IPS DF 19.7 (cell line): Measurements from ENCODE around the gene XPA.
"Not testable (repeated sequence)": the region's sequence is repeated elsewhere in the genome, so short reads cannot be mapped to it uniquely, and the experiment has no call there.

Experiments used
- DNase-seq: peaks from one replicate; pipeline ENCODE4 v3.0.0-alpha.2; 2013; ENCODE audit warnings: low read depth, low spot score

Gene XPA

DNA sequence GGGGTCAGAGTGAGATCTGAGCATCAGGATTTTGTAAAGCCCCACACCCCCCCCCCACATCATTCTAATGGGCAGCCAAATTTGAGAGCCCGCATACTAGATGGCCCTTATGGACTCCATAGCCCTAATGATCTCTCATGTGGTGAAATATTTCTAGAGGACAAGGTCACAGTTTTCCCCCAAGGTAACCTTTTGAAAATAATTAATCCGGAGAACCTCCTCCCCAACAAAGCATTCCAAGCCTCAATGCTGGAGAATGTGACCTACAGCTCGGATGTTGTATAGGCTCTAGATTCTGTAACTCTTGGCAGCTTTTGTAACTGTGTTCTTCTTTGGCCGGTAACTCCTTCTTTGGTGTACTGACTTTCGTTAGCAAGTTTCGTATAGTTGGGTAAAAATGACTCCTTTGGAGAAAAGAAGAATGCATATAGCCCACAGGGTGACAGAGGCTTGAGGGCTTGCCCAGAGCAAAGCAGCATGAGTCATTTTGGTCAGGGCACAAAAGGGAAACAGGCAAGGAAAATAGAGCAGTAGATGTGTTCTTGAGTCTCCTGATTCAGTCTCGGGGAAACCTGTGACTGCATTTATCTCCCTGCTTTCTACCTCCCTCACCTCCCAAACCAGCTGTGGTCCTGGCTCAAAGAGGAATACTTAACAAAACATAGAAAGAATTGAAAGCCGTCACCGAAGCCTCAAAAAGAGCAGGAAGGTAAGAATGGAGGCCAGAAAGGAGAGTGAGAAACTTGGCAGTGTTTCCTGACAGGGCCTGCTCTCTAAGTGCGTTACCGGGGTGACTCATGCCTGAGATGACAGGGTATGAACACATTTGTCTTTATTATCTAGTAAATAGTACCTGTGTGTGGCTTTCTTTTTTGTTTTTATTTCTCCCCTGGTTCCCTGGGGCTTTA lies 6.6 kb upstream of the XPA start:
- DNase-seq, result no peak

DNA sequence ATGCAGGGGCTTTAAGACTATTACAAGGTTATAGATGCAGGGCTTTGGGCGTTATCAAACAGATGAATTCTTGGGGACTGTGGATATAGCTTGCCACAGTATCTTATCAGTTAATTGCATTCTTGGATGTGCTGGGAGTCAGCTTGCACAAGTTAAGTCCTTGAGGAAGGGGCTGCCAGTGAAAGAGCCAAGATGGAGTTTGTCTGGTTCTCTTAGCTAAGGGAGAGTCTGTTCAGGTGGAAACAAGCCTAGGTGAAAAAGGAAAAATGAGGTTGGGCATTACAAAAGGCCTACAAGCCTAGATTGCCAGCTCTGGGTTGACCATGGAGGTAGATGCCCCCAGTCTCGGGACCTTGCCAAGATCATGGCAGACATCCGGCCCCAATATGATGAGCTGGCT lies 2.7 kb upstream of the XPA start:
- not testable (repeated sequence) for DNase-seq

DNA sequence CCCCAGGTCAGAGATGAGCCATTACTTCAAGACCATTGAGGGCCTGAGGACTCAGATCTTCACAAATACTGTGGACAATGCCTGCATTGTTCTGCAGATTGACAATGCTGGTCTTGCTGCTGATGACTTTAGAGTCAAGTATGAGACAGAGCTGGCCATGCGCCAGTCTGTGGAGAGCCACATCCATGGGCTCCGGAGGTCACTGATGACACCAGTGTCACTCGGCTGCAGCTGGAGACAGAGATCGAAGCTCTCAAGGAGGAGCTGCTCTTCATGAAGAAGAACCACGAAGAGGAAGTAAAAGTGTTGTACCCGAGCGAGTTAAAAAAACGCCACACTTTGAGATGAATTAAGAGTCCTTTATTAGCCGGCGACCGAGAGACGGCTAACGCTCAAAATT lies 2.1 kb upstream of the XPA start:
- DNase-seq, result not testable (repeated sequence)

DNA sequence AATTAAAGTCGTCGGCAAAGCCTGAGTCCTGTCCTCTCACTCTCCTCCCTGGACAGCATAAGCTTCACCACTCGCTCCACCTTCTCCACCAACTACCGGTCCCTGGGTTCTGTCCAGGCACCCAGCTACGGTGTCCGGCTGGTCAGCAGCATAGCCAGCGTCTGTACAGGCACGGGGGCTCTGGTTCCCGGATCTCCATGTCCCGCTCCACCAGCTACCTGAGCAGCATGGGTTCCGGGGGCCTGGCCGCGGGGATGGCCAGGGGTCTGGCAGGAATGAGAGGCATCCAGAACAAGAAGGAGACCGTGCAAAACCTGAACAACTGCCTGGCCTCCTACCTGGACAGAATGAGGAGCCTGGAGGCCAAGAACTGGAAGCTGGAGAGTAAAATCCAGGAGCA lies 1.7 kb upstream of the XPA start:
- DNase-seq, result no peak

DNA sequence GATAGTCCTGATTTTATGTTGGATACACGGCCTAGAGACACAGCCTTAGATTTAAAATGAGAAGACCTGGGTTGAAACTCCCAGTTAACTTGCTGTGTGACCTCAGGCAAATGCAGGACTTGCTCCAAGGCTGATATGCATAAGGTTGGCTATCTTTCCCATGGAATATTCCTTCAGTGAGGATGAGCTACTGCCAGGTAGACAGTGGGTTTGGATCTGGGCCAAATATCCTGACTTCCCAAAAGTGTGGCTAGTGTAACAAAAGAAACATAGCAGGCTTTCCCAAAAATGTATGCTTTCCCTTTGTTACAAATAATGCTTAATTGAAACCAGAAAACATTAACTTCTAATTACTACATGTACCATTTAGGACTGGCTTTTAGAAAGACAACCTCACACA lies 697 bp upstream of the XPA start:
- DNase-seq, result no peak

DNA sequence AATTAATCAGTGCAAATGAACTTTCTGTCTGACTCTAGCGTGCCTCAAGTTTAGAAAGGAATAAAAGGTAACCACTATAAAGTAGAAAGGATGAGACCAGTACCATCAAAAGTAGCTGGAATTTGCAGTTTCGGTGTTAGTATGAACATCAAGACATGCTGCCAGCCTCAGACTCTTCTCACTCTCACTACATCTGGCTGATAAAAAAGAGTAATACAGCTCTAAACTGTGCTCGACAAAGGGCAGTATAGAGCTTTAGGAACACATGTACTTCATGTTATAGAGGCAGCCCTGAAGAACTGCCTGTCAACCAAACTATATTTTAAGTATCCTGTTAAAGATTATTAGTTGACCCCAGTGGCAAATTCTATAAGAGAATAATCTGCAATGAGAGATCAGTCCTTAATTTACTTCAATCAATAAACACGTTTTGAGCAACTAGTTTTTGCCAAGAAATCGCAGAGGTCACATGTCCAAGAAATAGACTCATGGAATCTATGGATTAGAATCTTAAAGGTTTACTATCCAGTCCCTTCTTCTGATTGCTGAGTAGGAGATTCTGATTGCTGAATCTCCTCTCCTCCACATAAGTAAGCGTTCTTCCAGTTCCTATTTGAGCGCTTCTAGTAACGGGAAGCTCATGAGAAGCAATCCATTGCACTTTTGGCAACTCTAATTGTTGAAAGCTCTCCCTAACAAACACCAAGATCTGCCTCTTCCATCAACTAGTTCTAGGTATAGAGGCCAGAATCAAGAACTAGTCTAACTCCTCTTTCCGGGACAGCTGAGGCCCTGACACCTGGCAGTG lies 941 bp downstream of the XPA start:
- no peak for DNase-seq

DNA sequence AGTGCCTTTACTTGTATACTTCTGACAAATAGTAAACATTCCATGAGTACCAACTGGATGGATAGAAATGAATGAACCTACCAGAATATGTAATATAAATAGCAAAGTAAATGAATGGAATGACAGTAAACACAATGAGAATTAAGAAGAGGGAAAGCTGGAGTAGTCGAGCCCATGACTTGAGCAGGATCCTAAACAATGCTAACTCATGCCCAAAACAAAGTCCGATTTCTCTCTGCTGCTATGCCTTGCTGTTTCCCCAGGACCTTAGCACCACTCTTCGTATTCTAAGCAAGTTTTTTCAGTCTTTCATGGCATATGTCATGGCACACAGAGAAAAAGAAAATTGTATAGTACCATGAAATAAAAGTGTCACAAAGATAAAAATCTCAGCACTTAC lies 1.8 kb downstream of the XPA start:
- DNase-seq, result no peak

DNA sequence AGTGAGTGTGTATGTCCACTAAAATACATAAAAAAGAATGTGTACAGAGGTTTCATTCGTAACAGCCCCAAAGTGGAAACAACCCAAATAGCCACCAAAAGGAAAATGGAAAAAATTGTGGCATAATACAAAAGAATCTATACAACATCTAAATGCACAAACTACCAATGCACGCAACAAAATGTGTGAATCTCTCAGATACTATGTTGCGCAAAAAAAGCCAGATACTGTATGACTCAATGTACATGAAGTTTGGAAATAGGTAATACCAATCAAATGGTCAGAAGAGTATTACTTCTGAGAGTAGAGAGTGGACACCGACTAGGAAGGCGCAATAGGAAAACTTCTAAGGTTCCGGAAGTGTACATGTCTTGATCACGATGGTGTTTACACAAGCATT lies 2.4 kb downstream of the XPA start:
- no peak for DNase-seq

DNA sequence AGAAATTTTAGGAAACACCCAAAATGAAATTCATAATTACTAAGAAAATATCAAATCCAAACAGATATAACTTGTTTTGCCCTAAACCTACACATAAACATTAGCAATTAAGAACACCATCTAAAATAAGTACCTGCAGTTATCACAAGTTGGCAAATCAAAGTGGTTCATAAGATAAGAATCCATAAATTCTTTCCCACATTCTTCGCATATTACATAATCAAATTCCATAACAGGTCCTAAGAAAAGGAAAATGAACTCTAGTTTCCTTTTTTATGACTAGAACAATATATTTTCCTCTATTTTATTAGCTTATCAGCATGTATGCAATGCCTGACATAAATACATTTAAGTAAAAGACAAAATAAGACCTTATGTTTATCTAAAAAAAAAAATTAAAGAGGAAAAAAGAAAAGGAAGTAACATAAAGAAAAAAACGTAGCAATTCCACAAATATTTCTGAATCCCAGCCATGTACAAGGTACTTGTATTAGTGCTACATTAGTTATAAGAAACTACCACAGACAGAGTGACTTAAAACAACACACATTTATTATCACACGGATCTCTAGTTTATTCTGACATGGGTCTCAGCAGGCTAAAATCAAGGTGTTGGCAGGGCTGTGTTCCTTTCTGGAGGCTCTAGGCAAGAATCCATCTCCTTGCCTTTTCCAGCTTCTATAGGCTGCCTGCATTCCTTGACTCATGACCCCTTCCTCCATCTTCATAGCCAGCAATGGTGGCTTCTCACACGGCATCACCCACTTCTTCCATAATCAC lies 7.5 kb downstream of the XPA start:
- DNase-seq, result no peak

DNA sequence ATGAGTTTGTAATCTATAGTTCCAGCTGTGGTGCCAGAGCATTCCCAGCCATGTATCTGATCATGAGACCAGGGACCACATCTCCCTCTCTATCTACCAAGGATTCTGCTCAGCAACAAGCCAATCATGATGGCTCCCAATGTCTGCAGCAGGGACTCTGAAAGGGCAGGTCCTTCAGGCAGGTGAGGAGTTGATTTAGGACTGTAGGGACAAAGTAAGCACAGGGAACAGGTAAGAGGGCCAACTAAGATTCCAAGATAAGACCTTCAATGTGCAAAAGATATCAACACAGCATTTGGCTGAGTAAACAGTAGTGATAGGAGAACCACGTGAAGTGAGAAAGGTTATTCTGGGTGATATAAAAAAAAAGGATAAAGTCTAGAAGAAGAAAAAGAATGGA lies 8.5 kb downstream of the XPA start:
- DNase-seq, result no peak

DNA sequence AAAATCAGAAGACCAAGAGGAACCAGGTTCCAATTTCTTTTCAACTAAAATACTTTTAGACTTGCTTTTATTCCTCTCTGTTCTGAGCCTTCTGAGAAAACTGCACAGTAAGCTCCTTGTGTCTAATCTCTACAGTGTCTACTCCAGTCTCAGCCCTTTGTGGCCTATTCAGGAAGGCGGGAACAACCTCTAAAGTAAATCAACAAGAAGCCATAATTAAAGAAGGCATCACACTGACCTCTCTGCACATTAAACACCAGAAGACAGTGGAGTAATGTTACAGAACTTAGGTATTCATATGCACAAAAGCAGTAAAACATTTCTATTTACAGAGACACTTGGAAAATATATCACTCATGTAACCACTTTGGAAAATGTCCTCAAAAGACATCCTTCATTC lies 14.9 kb downstream of the XPA start:
- no peak for DNase-seq

DNA sequence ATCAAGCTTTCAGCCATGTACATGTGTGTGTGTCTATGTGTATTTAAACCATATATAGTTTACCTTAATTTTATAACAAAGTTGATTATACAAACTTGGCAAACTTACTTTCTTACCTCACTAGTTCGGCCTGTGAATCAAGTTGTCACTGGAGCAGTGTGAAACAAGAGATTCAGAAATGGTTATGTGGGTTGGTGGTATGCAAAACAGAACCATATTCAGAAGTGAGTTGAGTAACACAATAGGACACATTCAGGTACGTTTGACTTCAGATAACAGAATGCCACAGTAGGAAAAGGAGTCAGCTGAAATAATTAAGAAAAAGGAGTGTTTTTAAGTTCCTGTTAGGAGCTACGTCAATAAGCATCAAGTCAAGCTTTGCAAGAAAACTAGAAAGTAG lies 21.5 kb downstream of the XPA start:
- no peak for DNase-seq

DNA sequence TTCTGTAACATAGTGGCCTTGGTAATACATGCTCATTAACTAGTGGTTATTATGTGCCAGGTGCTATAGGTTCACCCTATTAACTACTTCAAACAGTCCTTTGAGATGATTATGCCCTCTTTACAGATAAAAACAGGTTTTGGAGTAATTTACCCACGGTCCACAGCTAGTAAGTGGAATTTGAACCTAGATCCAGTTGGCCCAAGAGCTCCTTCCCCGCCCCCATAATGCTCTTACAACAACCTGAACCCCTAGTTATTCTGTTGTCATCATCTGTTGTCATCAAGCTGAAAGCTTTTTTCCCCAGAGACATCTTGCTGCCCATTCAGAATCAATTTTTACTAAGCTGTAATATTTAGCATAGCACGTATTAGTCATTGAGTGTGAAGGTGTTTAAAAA lies 23.2 kb downstream of the XPA start:
- no peak for DNase-seq

DNA sequence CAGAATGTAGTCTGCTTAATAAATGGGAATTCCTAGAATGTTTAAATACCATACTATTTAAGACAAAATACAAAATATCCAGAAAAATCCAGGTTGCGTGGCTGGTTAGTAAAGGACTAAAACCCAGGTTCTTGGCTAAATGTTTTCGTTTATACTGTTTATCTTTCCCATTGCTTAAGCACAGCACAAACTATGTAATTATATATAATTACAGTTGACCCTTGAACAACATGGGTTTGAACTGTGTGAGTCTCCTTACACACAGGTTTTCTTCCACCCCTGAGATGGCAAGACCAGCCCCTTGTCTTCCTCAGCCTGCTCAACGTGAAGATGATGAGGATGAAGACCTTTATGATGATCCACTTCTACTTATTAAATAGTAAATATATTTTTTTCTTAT lies 24.7 kb downstream of the XPA start:
- no peak for DNase-seq

DNA sequence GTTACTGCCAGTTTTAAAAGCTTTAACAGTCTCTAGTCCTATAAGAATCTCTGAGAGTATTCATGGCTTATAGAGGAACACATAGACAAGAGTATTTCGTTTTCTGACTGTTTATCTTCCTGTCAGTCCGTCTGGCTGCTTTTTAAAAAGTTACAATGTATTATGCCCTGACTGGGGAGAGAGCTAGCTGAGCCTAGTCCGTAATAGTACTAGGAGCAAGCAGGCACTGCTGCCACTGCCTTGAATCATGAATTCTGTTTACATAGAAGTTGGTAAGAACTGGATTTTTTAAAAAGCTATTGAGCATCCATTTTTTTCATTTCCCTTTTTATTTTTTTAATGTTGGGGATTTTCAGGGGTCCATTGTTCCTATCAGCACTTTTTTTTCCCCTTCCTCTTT lies 26.6 kb downstream of the XPA start:
- no peak for DNase-seq

DNA sequence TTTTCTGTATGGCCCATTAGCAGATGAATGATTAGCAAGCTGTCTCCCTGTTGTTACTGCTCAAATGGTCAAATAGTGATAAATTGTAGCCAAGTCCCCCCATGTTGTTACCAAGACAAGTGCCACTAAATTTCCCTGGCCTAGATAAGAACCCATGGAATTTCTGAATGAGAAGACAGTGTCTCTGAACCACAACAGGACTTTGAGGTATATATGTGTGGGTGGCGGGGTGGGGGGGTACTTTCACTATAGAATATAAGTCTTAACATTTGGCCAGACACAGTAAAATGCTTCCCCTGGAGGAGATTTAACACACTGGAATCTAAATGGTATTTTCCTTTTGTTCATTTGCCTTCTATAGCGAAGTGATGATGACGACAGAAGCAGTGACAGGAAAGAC lies 28.7 kb downstream of the XPA start:
- no peak for DNase-seq

DNA sequence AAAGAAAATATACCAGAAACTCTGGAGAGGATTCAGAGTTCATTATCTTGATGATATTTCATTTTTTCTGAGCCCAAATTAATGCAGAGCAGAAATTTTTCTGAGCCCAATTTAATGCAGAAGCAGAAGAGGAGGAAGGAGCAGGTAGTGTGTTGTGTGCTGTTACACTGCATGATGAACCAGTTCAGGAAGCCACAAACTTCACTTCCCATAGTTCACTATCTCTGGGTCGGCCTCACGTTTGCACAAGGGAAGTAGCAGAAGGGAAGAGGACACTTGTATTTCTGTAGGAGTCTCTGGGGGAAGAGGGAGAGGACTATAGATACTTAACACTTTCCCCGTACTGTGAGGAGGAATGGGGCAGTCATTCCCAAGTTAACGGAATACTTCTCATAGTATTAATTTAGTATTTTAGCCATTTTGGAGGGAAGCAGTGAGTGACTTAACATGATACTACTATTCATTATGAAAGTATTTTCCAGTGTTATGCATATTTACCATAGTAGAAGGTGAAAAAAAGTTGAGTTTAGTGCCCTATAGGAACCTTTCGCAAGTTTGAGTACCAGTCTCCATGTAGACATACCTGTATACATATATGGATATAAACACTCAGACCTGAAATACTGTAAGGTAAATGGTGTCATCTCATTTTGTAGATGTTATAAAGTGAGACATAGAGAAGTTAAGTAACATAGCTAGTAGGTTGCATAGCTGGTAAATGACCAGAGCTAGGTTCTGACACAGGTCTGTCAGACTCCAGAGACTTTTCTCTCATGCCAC lies 30.0 kb downstream of the XPA start:
- no peak for DNase-seq

DNA sequence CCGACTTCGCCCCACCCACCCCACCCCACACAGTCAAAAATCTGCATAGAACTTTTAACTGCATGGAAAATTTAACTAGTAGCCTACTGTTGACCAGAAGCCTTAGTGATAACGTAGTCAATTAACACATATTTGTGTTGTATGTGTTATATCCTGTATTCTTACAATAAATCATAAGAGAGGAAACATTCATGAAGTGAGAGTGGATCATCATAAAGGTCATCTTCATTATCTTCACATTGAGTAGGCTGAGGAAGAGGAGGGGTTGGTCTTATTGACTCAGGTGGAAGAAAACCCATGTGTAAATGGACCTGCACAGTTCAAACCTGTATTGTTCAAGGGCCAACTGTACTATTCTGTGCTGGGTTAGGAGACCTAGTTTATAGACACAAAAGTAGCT lies 31.4 kb downstream of the XPA start:
- DNase-seq, result no peak

DNA sequence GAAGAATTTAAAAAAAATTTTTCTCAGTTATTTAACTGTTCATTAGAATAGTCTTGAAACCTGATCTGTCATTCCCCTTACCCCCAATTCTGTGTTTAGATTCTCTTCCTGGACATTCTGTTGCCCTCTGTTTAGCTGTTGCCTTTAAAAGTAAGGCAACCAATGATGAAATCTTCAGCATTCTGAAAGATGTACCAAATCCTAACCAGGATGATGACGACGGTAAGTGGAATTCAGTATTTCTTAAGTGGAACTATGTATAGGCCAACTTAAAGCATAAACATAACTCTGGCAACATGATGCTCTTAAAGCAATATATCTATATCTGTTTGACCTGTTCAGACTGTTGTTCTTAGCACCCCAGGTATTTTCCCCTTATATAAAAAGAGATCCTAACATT lies 36.3 kb downstream of the XPA start:
- DNase-seq, result no peak

DNA sequence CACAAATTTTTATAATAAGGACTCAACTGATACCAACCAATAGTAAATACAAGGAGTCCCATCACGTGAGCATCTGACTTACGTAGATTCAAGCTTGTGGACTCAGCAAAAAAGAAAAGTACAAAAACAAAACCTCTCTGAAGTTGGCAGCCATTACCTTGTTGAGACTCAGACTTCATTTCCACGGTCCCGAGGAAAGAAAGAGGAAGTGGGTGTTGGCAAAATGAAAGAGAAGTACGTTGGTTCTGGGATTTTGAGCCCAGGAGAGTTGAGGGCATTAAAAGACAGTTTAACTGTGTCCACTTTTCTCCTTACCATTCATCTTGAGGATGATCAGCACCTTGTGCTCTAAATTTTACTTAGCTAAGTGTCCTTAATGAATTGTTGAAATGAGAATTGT lies 36.8 kb downstream of the XPA start:
- DNase-seq, result no peak

DNA sequence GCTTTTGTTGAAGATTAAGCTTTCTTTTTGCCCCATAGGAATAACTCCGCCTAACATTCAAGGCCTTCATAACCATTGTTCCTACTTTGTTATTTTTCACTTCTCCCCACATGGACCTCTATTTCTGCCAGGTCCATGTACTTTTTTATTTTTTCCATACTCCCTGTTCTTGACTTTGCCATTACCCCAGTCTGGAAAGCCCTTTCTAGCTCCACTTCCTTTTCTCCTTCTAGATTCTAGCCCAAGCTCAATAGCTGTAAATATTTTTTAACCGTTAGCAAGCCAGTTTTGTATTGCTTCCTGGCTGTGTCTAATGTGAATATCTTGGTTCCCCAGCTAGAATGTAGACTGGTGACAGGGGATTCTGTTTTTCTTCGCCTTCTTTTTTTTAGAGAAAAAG lies 37.4 kb downstream of the XPA start:
- DNase-seq, result no peak

DNA sequence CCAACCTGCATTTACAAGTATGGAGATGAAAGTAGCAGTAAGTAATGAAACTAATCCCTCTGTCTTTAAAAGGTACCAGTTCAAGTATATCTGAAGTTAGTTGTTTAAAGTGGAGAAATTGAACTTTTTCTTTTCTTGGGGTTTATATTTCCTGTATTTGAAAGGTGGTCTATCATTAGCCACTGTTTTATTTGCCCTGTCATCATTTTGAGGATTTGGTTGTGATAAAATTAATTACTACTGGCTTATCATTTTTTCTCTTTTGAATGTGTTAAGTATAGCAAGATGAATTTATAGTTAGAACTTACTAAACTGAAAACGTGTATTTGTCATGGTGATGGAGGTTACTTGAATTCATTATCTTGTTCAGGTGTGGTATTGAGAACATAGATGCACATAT lies 38.4 kb downstream of the XPA start:
- no peak for DNase-seq
